OCI-LY7 (cell line): ENCODE data around the gene TMEM135.

Source experiments
- EZH2phosphoT487 ChIP-seq: fragments of 200-600 bp; sonication (generic); IDR thresholded peaks from 2 replicates; pipeline ENCODE4 v1.6.1; 2018; ENCODE audit warnings: low read depth, borderline replicate concordance, mild to moderate bottlenecking, mixed run types, antibody characterized with exemption, low read length, moderate library complexity, mixed read lengths
- TF ChIP-seq, protein P1 (sequence below): fragments of 200-600 bp; sonication (generic); conservative IDR thresholded peaks from 2 replicates; pipeline ENCODE4 v1.5.1; 2014; ENCODE audit warnings: mild to moderate bottlenecking, antibody characterized with exemption, low read length, moderate library complexity, mixed read lengths

DNA sequence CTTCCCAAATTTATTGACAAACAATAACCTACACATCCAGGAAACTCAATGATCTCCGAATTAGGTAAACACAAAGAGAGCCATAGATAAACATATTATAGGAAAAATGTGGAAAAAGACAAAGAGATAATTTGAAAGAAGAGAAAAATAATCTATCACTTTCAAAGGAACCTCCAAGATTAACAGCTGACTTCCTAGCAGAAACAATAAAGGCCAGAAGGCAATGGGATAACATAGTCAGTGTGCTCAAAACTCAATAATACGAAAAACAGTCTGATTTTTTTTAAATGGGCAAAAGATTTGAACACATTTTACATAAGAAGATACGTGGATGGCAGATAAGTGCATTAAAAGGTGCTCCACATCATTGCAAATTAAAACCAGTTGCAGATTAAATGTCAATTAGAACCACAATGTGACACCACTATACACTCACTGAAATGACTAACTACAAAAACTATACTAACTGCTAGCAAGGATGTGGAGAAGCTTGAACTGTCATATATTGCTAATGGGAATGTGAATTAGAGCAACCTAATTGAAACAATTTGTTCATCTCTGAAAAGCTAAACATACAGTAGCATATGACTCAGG is 300.4 kb downstream of the TMEM135 start:
- TF ChIP-seq, protein P1, sequence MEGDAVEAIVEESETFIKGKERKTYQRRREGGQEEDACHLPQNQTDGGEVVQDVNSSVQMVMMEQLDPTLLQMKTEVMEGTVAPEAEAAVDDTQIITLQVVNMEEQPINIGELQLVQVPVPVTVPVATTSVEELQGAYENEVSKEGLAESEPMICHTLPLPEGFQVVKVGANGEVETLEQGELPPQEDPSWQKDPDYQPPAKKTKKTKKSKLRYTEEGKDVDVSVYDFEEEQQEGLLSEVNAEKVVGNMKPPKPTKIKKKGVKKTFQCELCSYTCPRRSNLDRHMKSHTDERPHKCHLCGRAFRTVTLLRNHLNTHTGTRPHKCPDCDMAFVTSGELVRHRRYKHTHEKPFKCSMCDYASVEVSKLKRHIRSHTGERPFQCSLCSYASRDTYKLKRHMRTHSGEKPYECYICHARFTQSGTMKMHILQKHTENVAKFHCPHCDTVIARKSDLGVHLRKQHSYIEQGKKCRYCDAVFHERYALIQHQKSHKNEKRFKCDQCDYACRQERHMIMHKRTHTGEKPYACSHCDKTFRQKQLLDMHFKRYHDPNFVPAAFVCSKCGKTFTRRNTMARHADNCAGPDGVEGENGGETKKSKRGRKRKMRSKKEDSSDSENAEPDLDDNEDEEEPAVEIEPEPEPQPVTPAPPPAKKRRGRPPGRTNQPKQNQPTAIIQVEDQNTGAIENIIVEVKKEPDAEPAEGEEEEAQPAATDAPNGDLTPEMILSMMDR, result no peak
- TF ChIP-seq EZH2phosphoT487, result no peak
